Right lobe of liver (tissue), 4 donors: ENCODE data around the gene KCTD7.

Experiments
- POLR2A ChIP-seq: fragments of 450-650 bp; IDR thresholded peaks from one replicate; pipeline ENCODE4 v1.6.1; 2017; ENCODE audit warnings: antibody characterized with exemption, mild to moderate bottlenecking
- TF ChIP-seq, protein P1 (sequence below), 4 donors: fragments of 200-600 bp in 3 of 4; fragments of 450-650 bp in 1 of 4; IDR thresholded peaks; one replicate each; pipeline versions ENCODE4 v1.5.1 to v1.8.0; 2016 to 2022; ENCODE audit warnings: antibody characterized with exemption in 4 of 4, mild to moderate bottlenecking in 2 of 4
- donor health status: DM: no; HTN: no; CAD: no.
- donor health status: DM: no; HTN: no; CAD: no.
- donor health status: DM: no; HTN: yes; CAD: no.

DNA sequence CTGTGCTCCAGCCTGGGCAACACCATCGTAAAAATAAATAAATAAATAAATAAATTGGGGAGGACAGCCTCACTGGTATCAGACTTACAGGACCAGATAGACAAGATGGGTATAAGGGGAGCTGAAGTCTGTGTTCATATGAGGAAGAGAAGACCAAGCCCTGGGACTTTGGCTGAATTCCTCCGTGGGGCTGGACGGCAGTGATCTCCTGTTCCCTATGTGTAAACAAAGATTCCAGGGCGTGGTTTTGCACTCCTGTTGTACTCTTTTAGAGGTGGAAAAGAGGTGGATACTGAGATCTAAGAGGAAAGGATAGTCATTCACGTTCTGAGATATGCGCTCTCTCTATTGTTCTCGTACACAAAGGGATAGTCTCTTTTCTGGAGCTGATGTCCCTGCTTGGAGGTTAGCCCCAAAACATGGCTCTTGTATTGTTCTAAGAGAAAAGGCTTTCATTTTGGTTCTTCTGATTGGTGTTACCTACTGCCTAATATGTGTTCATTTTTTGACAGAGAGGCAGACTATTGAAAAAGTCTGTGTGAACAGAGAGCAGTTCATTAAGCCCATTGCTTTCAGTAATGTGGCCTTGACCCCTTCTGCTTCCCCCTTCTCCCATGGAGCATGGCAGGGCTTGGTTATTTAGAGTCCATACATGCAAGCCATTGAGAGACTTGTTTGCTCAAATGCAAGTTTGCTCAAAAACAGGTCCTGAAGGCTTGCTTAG is 12.3 kb downstream of the KCTD7 start:
- TF ChIP-seq, protein P1, sequence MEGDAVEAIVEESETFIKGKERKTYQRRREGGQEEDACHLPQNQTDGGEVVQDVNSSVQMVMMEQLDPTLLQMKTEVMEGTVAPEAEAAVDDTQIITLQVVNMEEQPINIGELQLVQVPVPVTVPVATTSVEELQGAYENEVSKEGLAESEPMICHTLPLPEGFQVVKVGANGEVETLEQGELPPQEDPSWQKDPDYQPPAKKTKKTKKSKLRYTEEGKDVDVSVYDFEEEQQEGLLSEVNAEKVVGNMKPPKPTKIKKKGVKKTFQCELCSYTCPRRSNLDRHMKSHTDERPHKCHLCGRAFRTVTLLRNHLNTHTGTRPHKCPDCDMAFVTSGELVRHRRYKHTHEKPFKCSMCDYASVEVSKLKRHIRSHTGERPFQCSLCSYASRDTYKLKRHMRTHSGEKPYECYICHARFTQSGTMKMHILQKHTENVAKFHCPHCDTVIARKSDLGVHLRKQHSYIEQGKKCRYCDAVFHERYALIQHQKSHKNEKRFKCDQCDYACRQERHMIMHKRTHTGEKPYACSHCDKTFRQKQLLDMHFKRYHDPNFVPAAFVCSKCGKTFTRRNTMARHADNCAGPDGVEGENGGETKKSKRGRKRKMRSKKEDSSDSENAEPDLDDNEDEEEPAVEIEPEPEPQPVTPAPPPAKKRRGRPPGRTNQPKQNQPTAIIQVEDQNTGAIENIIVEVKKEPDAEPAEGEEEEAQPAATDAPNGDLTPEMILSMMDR (IDR thresholded peaks at IDR 0.05): no peak
- no peak for TF ChIP-seq POLR2A
